HEK293 (cell line): ENCODE measurements around the gene EIF4G1.

Experiments
- CTCF ChIA-PET: fragments of 350-600 bp; formaldehyde crosslinking; extraction: SDS; loops from one replicate; lab custom pipeline; 2021; ENCODE audit warnings: antibody characterized with exemption; lab: Yijun Ruan, JAX
- POLR2A ChIA-PET: fragments of 300-600 bp; formaldehyde crosslinking; extraction: SDS; loops from one replicate; lab custom pipeline; 2020; ENCODE audit warnings: antibody characterized with exemption, inconsistent platforms; lab: Yijun Ruan, JAX
- H3K27ac ChIP-seq: fragments of 200-500 bp; sonication (Bioruptor generic); 2 replicates; pipeline ENCODE4 v1.5.1; 2014; ENCODE audit warnings: low read depth, low read length, control low read depth, inconsistent platforms; ENCODE audit errors: extremely low read depth
- H3K36me3 ChIP-seq, 2 experiments: fragments of 200-500 bp in 1 of 2; sonication (Bioruptor generic) in 1 of 2; 1 replicate in 1 of 2; 2 replicates in 1 of 2; pipeline ENCODE4 v1.5.1; 2014 to 2017; ENCODE audit warnings: inconsistent platforms in 2 of 2, low read length in 2 of 2; ENCODE audit not compliant: control insufficient read depth in 2 of 2, insufficient read depth in 1 of 2
- H3K4me1 ChIP-seq: fragments of 200-500 bp; sonication (Bioruptor generic); 2 replicates; pipeline ENCODE4 v1.5.1; 2014; ENCODE audit warnings: mild to moderate bottlenecking, low read length, inconsistent platforms; ENCODE audit not compliant: control insufficient read depth, insufficient read depth
- H3K4me3 ChIP-seq: 2 replicates; pipeline ENCODE4 v1.5.1; 2011; ENCODE audit warnings: low read depth, mild to moderate bottlenecking, control low read depth, low read length, moderate library complexity
- H3K9me3 ChIP-seq: fragments of 200-500 bp; sonication (Bioruptor generic); 2 replicates; pipeline ENCODE4 v1.5.1; 2014; ENCODE audit warnings: low read depth, low read length, inconsistent platforms; ENCODE audit not compliant: control insufficient read depth, insufficient read depth
- EGR2 ChIP-seq: fragments of 450-650 bp; formaldehyde crosslinking; IDR thresholded peaks from 2 replicates; pipeline ENCODE4 v1.5.1; 2016; ENCODE audit warnings: low read depth, missing biosample characterization, missing genetic modification characterization
- GLIS1 ChIP-seq: fragments of 450-650 bp; formaldehyde crosslinking; IDR thresholded peaks from 2 replicates; pipeline ENCODE4 v1.5.1; 2016; ENCODE audit warnings: missing biosample characterization, missing genetic modification characterization
- HIC1 ChIP-seq: fragments of 450-650 bp; formaldehyde crosslinking; IDR thresholded peaks from 2 replicates; pipeline ENCODE4 v1.5.1; 2016; ENCODE audit warnings: missing biosample characterization, missing genetic modification characterization
- HOXA7 ChIP-seq: sonication (generic); formaldehyde crosslinking; IDR thresholded peaks from 2 replicates; pipeline ENCODE4 v1.8.1; 2022; ENCODE audit warnings: missing genetic modification reagents, borderline replicate concordance
- KLF10 ChIP-seq: fragments of 450-650 bp; IDR thresholded peaks from 2 replicates; pipeline ENCODE4 v1.5.1; 2018; ENCODE audit warnings: missing biosample characterization, mild to moderate bottlenecking, missing genetic modification characterization
- REST ChIP-seq: fragments of 450-650 bp; formaldehyde crosslinking; IDR thresholded peaks from 2 replicates; pipeline ENCODE4 v1.5.1; 2016; ENCODE audit warnings: missing biosample characterization, missing genetic modification characterization
- ZBTB20 ChIP-seq: fragments of 450-650 bp; formaldehyde crosslinking; IDR thresholded peaks from 2 replicates; pipeline ENCODE4 v1.5.1; 2016; ENCODE audit warnings: missing biosample characterization, missing genetic modification characterization
- ZBTB26 ChIP-seq: fragments of 450-650 bp; formaldehyde crosslinking; optimal IDR thresholded peaks from 2 replicates; pipeline ENCODE3; 2016; ENCODE audit warnings: missing biosample characterization, mild to moderate bottlenecking, missing genetic modification characterization
- ZNF175 ChIP-seq: fragments of 450-650 bp; formaldehyde crosslinking; IDR thresholded peaks from 2 replicates; pipeline ENCODE4 v1.5.1; 2016; ENCODE audit warnings: missing biosample characterization, missing genetic modification characterization
- ZNF248 ChIP-seq: fragments of 450-650 bp; formaldehyde crosslinking; IDR thresholded peaks from 2 replicates; pipeline ENCODE4 v1.5.1; 2017; ENCODE audit warnings: missing biosample characterization, missing genetic modification characterization
- ZNF335 ChIP-seq: fragments of 450-650 bp; formaldehyde crosslinking; conservative IDR thresholded peaks from 2 replicates; pipeline ENCODE4 v1.5.1; 2016; ENCODE audit warnings: missing biosample characterization, missing genetic modification characterization
- ZNF366 ChIP-seq: fragments of 450-650 bp; formaldehyde crosslinking; conservative IDR thresholded peaks from 2 replicates; pipeline ENCODE4 v1.5.1; 2016; ENCODE audit warnings: missing biosample characterization, missing genetic modification characterization
- ZNF473 ChIP-seq: fragments of 450-650 bp; formaldehyde crosslinking; IDR thresholded peaks from 2 replicates; pipeline ENCODE4 v1.5.1; 2017; ENCODE audit warnings: missing biosample characterization, missing genetic modification characterization
- ZNF48 ChIP-seq: fragments of 450-650 bp; formaldehyde crosslinking; IDR thresholded peaks from 2 replicates; pipeline ENCODE4 v1.5.1; 2016; ENCODE audit warnings: missing biosample characterization, missing genetic modification characterization
- ZNF530 ChIP-seq: fragments of 450-650 bp; formaldehyde crosslinking; IDR thresholded peaks from 2 replicates; pipeline ENCODE4 v1.5.1; 2016; ENCODE audit warnings: low read depth, missing biosample characterization, missing genetic modification characterization
- ZNF548 ChIP-seq: fragments of 450-650 bp; formaldehyde crosslinking; IDR thresholded peaks from 2 replicates; pipeline ENCODE4 v1.5.1; 2016; ENCODE audit warnings: missing biosample characterization, missing genetic modification characterization
- ZNF560 ChIP-seq: fragments of 450-650 bp; formaldehyde crosslinking; IDR thresholded peaks from 2 replicates; pipeline ENCODE4 v1.5.1; 2017; ENCODE audit warnings: missing biosample characterization, missing genetic modification characterization, borderline replicate concordance
- ZNF629 ChIP-seq: fragments of 450-650 bp; formaldehyde crosslinking; IDR thresholded peaks from 2 replicates; pipeline ENCODE4 v1.5.1; 2017; ENCODE audit warnings: missing biosample characterization, missing genetic modification characterization
- ZNF658 ChIP-seq: fragments of 450-650 bp; formaldehyde crosslinking; IDR thresholded peaks from 2 replicates; pipeline ENCODE4; 2016; ENCODE audit warnings: missing biosample characterization, missing genetic modification characterization
- ZNF660 ChIP-seq: fragments of 450-650 bp; IDR thresholded peaks from 2 replicates; pipeline ENCODE4 v1.5.1; 2018; ENCODE audit warnings: missing biosample characterization, mild to moderate bottlenecking, missing genetic modification characterization
- ZNF692 ChIP-seq: fragments of 450-650 bp; formaldehyde crosslinking; IDR thresholded peaks from 2 replicates; pipeline ENCODE4 v1.5.1; 2016; ENCODE audit warnings: missing biosample characterization, missing genetic modification characterization
- ZNF76 ChIP-seq: fragments of 450-650 bp; formaldehyde crosslinking; IDR thresholded peaks from 2 replicates; pipeline ENCODE4; 2016; ENCODE audit warnings: low read depth, missing biosample characterization, missing genetic modification characterization, borderline replicate concordance
- ZNF768 ChIP-seq: fragments of 450-650 bp; formaldehyde crosslinking; IDR thresholded peaks from 2 replicates; pipeline ENCODE4 v1.5.1; 2018; ENCODE audit warnings: missing biosample characterization, mild to moderate bottlenecking, missing genetic modification characterization
- ZNF776 ChIP-seq: fragments of 450-650 bp; formaldehyde crosslinking; IDR thresholded peaks from 2 replicates; pipeline ENCODE4 v1.5.0; 2017; ENCODE audit warnings: missing biosample characterization, missing genetic modification characterization, borderline replicate concordance
- ZNF777 ChIP-seq: fragments of 450-650 bp; formaldehyde crosslinking; IDR thresholded peaks from 2 replicates; pipeline ENCODE4 v1.5.1; 2017; ENCODE audit warnings: missing biosample characterization, missing genetic modification characterization, borderline replicate concordance
- ZNF837 ChIP-seq: fragments of 450-650 bp; formaldehyde crosslinking; IDR thresholded peaks from 2 replicates; pipeline ENCODE4 v1.5.1; 2016; ENCODE audit warnings: missing biosample characterization, missing genetic modification characterization

Gene EIF4G1

GRCh38 chr3:184361932-184362667, 47.7 kb downstream of the EIF4G1 start (continued):
- peak; percentile 67; the same call in 1 of the 2 replicates for TF ChIP-seq ZNF76 (tag by site-specific recombination)
- no peak for TF ChIP-seq ZNF776 (tag by site-specific recombination)
- TF ChIP-seq ZNF629 (tag by site-specific recombination) = no peak
- TF ChIP-seq ZNF366 = peak; percentile 84
- peak; percentile 59 for TF ChIP-seq ZBTB20
- no peak for TF ChIP-seq ZNF768 (tag by site-specific recombination)
- TF ChIP-seq ZBTB26 (tag by site-specific recombination) = peak; percentile 20
- TF ChIP-seq HIC1 (tag by site-specific recombination) = peak; percentile 96
- 0 out of 2 replicates have a peak, but pooled peaks have one; percentile 11 for TF ChIP-seq ZNF335 (tag by site-specific recombination)
- no peak for TF ChIP-seq HOXA7
- TF ChIP-seq, all 188 proteins: peak for 30

GRCh38 chr3:184362668-184363546, 48.5 kb downstream of the EIF4G1 start:
- CTCF ChIA-PET = interaction anchor here (0.6 to 3.3 kb wide), 6 partner anchors 9 to 179 kb away, joined by 3 to 13 read pairs (median 4); no protein-coding TSS in a partner anchor
- Histone ChIP-seq H3K4me3 (peak overlapping the region; percentile 84), H3K36me3 (peaks cover 7 to 42% of the 10 kb centered on the region in 2 experiments; a peak in 2 of 3 replicates), H3K4me1 (no peaks in the 10 kb centered on the region), H3K27ac (peak overlapping the region; percentile 88), H3K9me3 (no peaks in the 10 kb centered on the region)
- POLR2A ChIA-PET = interaction anchor here (0.6 to 2.7 kb wide), 8 partner anchors 9 to 900 kb away, joined by 3 to 9 read pairs (median 4); no protein-coding TSS in a partner anchor
- TF ChIP-seq GLIS1 (tag by site-specific recombination) (peak; percentile 43; the same call in 1 of the 2 replicates), ZNF777 (tag by site-specific recombination) (peak; percentile 43; the same call in 1 of the 2 replicates), ZNF837 (no peak), ZNF175 (tag by site-specific recombination) (no peak), ZNF560 (tag by site-specific recombination) (no peak), ZNF48 (no peak), ZNF658 (tag by site-specific recombination) (no peak), ZNF335 (tag by site-specific recombination) (peak; percentile 80), ZNF629 (tag by site-specific recombination) (peak; percentile 85), ZNF692 (tag by site-specific recombination) (0 out of 2 replicates have a peak, but pooled peaks have one; percentile 6), REST (tag by site-specific recombination) (peak; percentile 25; the same call in 1 of the 2 replicates), ZNF530 (tag by site-specific recombination) (no peak), ZNF248 (no peak), EGR2 (tag by site-specific recombination) (0 out of 2 replicates have a peak, but pooled peaks have one; percentile 3), ZNF660 (peak; percentile 82; the same call in 1 of the 2 replicates), KLF10 (peak; percentile 52), ZNF548 (tag by site-specific recombination) (no peak), ZNF473 (tag by site-specific recombination) (no peak)
